Measurements from ENCODE around the gene HJURP.

Gene HJURP

DNA sequence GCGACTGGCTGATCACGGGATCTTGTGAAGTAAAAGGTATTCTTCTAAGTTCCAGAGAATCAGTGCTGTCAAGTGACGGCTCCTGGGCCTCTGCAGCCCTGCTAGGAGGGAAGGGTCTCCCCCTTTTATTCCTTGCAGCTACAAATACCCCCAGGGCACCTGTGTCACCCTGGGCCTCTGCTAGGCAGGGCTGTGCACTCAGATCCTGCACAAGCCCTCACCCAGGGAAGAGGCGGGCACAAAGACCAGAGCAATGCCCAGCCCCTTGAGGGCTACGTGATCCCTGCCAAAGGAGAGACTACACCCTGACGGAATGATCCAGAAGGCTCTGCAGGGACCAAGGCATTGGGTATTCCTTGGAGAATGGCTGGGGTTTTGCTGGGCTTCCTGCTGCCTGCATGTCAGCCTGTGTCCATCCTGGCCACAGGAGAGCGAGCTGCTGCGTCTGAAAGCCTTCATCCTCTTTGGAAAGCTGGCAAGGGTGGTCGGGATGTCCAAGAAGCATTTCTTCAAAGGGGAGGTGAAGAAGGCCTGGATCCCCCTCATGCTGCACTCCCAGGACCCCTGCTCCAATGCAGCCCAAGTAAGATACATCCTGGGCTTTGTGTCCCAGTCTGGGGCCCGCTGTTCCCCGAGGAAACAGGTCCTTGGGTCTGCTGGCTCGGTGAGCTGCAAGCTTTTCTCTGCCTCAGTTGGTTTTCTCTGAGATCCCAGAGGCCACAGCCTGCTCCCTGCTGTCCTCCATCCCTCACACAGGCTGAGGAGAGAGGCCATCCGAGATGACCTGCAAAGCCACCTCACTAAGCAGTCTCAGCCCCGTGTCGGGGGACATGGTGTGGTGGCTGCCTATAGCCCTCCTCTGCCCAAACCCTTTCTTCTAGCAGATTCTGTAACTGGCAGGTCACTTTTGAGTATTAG, 24.9 kb downstream of the HJURP start:
- no peak for DNase-seq

- no peak for DNase-seq
Measured at GRCh38 chr2:233828546-233829192, 25.7 kb downstream of the HJURP start.

DNA sequence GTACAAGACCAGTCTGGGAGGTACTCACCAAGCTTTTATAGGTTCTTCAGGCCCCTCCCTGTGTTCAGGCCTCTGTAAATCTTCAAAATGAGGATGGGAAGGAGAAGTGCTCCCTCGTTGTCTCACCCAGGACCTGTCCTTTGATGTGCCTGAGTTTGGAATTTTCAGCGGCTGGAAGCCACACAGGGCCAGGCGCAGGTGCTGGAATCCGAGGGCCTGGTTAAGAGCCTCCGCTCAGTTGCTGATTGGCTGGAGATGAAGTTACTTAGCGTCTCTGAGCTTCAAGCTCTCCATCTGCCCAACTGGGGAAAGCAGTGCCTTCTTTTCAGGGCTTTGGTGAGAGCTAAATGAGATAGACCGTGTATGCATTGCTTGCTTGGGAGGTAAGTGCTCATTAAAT, 30.0 kb downstream of the HJURP start:
- DNase-seq: no peak

DNA sequence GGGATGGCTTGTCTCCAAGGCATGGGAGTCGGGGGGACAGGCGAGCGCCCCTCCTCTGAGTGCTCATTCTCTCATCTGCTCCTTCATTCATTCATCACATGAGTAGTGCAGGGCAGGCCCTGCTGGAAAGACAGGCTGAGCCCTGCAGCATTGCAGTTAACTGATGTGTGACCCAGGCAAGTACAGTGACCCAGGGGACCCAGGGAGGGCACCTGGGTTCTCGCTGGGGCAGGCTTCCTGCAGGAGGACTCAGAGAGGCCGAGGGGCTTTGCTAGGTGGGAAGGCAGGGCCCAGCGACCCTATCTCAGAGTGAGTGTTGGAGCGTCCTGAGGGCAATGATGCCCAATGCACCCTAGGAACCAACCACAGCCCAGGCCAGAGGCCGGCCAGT, 30.6 kb downstream of the HJURP start:
- DNase-seq: no peak

DNA sequence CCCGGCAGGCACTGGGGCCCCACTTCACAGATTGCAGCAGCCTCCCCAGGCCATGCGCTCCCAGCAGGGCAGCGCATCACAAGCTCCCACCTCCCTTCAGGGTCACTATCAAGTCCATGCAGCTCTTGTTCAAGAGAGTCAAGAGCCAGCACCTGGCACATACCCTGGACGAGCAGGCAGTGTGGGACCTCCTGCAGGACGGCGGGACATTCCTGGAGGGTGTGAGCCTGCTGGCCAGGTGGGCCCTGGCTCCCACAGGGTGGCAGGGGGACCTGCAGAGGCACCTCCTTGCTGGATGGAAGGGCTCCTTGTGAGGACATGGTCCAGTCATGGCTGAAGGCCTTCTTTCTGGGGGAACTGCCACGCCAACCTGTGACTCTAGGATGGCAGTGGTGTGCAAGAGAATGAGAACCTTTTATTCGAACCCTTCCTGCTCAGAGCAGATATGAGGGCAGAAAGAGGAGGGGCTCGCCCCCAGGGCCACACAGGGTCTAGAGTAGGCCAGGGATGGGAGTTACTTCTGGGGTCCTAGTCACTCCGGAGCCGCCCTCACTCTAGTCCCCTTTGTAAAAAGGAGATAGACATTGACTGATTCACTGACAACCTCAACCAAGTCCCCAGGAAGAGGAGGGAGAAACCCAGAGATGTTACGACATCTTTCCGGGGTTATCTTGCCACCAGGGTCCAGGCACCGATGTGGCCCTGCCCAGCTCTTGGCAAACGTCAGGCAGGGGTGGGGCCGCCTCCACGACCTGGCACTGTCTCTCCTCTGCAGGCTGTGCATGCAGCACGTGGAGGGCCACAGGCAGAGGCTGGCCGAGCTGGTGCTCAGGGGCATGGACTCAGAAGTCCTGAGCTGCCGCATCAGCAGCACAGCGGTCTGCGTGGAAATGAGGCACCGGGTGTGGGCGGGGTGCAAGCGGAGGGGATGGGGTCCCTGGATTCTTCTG, 31.3 kb downstream of the HJURP start:
- no peak for DNase-seq

DNA sequence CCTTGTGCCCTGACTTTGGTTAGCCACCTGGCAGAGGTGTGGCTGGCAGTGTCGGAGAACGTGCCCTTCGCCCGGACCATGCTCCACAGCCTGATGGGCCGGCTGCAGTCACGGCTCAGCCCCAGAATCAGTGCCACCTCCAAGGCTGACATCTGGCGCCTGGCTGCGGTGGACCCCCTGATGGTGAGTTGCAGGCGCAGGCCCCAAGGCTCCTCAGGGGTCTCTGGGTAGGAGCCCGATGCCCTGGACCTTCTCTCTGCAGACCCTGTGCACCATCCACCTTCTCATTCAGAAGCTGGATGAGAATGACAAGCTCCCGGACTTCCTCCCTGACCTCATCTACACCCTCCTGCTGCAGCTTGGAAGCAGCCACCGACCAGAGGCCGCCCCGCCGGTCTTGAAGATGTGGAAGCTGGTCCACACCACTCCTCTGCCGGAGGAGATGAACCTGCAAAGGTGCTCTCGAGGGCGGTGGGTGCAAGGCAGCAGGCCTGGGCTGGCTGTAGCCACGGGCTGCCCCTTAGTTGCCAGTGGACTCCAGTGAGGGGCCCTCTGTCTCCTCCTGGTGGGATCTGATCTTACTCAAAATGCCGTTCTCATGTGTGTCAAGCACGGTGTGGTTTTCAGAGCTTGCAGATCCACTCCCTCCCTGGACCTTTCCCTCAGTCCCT, 32.1 kb downstream of the HJURP start:
- DNase-seq: no peak

GRCh38 chr2:233821709-233822100, 32.6 kb downstream of the HJURP start:
- no peak for DNase-seq

DNA sequence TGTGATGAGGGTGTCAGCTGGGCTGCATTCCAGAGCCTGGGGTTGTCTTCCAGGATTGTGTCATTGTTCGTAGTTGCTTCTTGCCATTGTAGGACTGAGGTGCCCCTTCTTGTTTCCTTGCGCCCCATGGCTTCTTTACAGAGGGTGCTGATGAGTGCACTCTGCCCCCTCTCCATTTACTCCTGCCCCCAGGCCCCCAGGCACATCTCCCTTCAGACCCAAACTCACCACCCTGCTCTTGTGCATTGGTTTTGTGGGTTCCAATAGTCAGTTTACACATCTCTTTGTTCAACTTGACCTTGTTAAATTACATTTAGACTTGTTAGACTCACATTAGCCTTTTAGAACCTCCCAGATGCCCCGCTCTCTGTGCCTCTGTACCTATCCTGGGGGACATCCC, 33.1 kb downstream of the HJURP start:
- no peak for DNase-seq

DNA sequence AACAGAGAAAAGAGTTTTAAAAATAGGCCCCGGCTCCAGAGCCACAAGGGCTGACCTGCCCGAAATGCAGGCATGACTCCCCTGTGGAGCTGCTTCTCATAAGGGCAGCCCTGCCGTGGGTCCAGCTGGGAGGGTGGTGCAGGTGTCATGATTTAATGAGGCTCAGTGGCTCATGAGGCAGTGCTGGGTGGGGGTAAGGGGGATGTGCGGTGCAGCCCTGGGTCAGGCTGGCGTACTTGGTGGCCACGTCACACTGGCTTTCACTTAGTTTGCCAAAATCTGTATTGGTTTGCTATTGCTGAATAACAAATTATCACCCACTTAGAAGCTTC, 33.6 kb downstream of the HJURP start:
- DNase-seq: no peak

GRCh38 chr2:233819884-233820773, 34.2 kb downstream of the HJURP start:
- DNase-seq: no peak

DNA sequence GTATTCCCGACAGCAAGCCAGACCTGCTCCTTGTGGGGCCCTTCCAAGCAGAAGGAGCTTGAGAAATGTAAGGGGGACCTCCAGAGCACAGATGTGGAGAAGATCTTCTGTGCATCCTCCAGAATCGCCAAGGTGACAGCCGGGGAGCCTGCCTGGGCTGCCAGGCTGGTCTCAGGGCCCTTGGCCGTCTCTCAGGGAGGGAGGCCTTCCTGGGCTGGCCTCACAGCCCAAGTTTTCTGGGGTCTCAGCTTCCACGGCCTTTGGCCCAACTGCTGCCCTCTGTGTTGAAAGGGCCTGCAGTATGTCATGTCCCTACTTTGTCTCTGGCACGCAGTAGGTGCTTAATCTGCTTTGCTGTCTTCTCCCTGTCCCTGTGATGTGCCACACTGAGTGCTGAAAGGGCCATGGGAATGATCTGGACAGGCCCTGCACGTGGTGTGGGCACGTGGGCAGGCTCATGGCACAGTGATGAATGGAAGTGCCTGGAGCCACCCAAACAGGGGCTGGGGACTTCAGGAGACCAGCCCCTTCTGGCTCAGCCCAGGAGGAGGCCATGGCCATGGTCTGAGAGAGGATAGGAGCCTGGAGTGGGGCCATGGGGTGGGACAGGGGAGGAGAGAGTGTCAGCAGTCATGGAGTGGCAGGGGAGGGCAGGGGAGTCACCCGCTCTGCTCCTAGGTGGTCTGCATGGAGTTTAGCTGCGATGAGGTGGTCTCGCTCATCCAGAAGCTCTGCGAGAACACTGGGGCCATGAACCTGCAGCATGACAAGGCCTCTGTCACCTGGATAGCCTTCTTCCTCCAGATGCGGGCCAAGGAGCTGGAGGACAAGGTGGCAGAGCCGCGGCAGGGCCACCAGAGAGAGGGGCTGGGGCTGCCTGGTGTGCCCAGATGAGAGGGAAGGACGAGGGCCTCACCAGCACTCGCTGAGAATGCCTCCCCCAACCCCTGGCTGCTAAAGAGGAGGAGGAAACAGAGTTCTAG, 35.4 kb downstream of the HJURP start:
- DNase-seq: no peak

- no peak for DNase-seq
Measured at GRCh38 chr2:233817995-233818638, 36.2 kb downstream of the HJURP start.

DNA sequence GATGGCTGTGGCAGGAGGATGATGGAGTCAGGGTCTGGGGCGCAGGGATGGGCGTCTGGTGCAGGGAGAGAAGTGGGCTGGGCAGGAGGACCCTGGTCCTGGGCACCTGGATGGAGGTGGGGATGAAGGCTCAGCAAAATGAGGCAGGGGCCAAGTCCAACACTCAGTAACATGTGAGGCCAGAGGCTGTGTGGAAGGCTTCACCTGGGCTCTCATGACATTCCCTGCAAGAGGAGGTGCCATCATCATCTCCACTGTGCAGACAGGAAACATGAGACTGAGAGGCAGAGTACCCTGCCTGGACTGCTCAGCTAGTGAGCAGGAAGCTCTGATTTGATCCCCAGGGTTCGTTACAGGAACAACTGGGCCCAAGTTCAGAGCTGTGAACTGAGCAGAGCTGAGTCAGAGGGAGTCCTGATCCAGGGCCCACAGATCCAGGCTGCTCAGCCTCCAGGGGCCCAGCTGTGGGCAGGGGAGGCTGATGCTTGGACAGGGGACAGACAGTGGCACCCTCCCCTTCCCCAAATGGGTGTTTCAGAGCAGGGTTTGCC, 36.9 kb downstream of the HJURP start:
- no peak for DNase-seq

GRCh38 chr2:233816771-233817170, 37.6 kb downstream of the HJURP start:
- no peak for DNase-seq

- no peak for DNase-seq
Measured at GRCh38 chr2:233816334-233816733, 38.0 kb downstream of the HJURP start.

DNA sequence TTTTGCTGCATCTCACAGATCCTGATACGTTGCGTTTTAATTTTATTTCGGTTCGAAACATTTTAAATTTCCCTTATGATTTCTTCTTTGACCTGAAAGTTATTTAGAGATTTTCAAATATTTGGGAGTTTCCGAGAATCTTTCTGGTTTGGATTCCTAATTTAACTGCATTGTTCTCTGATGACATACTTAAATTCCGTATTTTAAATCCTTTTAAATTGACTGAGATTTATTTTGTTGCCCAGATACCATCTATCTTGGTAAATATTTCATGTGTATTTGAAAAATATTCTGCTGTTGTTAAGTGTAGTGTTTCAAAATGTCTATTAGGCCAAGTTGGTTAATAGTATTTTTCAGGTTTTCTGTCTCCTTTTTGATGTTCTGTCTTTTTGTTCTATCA, 38.5 kb downstream of the HJURP start:
- DNase-seq: no peak

DNA sequence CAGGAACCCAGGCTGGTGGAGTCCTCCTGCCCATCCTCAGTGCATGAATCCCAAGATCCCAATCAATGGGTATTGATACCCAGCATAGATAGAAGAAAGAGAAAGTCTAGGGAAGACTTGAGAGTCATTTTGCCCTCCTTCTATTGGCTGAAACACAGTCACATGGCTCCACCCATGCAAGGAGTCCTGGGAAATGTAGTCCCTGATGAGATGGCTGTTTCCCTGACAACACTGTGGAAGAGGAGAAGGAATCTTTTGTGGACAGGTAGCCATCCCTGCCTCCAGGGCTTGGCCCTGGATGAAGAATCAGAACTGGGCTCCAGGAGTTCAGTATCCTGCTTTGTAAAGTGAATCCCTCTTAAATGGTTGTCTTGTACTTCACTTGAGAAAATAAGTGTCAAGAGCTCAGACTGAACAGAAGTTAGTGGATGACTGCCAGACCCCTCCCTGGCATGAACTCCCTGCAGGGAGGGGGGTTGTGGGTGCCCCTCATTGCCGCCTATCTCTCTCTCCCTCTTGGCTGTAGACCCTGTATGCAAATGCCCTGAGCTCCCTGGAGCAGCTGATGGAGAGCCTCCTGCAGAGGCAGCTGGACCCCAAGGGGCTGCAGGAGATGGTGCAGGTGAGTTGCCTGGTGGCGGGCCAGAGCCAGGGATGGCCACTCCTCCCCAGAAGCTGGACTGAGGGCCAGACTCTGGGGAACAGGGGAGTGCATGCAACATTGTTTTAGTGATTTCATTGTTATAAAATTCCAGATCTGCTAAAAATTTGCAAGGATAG, 40.1 kb downstream of the HJURP start:
- no peak for DNase-seq

DNA sequence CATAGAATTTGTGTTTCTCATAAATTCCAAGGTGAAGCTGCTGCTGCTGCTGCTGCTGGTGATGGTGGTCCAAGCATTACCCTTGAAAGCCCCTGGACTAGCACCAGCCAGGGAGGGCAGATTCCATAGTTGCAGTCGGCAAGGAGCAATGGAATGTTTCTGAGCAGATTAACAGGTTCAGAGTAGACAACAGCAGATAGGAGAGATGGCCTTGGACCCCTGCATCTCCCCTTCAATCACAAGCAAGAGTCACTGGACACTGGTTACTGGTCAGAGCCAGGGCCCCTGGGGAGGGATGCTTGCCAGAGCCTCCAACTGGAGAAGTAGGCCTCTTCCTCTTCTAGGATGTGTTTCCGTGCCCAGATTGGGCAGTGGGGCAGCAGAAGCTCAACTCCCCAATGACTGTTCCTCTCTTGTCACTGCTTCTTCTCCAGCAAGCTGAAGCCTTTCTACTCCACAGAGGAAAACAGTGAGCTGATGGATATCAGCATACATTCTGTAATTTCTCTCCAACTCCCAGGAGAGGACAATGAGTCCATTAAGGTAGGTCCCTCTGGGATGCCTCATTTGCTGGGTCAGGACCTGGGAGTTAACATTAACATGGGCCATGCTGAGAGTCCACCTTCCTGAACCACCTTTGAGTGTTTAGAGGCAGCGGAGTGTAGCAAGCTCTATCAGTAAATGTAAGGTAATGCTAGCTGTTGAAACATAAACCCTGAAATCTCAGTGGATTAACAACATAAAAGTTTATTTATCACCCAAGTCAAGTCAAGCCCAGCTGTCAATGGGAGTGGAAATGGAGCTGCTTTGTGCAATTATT, 40.9 kb downstream of the HJURP start:
- no peak for DNase-seq
